Measurements from ENCODE around the gene CLRN2.

DNA sequence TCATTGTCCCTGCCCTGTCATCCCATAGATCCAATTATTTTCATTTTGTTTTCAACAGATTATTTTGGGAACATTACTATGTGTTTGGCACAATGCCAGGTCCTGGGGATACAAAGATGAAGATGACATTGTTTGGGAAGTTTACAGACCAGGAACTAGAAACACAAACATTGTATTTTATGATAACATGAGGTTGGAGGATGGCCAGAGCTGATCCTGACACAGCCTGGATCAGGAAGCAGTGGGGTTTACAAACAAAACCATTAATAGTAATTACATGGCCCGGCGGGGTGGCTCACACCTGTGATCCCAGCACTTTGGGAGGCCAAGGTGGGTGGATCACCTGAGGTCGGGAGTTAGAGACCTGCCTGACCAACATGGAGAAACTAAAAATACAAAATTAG lies 29.9 kb downstream of the CLRN2 start:
- TF ChIP-seq, protein P1, sequence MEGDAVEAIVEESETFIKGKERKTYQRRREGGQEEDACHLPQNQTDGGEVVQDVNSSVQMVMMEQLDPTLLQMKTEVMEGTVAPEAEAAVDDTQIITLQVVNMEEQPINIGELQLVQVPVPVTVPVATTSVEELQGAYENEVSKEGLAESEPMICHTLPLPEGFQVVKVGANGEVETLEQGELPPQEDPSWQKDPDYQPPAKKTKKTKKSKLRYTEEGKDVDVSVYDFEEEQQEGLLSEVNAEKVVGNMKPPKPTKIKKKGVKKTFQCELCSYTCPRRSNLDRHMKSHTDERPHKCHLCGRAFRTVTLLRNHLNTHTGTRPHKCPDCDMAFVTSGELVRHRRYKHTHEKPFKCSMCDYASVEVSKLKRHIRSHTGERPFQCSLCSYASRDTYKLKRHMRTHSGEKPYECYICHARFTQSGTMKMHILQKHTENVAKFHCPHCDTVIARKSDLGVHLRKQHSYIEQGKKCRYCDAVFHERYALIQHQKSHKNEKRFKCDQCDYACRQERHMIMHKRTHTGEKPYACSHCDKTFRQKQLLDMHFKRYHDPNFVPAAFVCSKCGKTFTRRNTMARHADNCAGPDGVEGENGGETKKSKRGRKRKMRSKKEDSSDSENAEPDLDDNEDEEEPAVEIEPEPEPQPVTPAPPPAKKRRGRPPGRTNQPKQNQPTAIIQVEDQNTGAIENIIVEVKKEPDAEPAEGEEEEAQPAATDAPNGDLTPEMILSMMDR (conservative IDR thresholded peaks at IDR 0.05; ENCODE audit: low read depth, low read length): no peak
- no peak for TF ChIP-seq EZH2phosphoT487 (IDR thresholded peaks at IDR 0.05; ENCODE audit: borderline replicate concordance, low read length)
- TF ChIP-seq EZH2 (IDR thresholded peaks at IDR 0.05; ENCODE audit: low read length, unreplicated experiment): no peak
